DLD1 (cell line): Measurements from ENCODE around the gene PLIN1.

Experiments
- in situ Hi-C: cut with HindIII; loops from 2 replicates; pipeline ENCODE4 v1.10.0; 2017; ENCODE audit warnings: low sequenced_read_pairs

PLIN1 gene

DNA sequence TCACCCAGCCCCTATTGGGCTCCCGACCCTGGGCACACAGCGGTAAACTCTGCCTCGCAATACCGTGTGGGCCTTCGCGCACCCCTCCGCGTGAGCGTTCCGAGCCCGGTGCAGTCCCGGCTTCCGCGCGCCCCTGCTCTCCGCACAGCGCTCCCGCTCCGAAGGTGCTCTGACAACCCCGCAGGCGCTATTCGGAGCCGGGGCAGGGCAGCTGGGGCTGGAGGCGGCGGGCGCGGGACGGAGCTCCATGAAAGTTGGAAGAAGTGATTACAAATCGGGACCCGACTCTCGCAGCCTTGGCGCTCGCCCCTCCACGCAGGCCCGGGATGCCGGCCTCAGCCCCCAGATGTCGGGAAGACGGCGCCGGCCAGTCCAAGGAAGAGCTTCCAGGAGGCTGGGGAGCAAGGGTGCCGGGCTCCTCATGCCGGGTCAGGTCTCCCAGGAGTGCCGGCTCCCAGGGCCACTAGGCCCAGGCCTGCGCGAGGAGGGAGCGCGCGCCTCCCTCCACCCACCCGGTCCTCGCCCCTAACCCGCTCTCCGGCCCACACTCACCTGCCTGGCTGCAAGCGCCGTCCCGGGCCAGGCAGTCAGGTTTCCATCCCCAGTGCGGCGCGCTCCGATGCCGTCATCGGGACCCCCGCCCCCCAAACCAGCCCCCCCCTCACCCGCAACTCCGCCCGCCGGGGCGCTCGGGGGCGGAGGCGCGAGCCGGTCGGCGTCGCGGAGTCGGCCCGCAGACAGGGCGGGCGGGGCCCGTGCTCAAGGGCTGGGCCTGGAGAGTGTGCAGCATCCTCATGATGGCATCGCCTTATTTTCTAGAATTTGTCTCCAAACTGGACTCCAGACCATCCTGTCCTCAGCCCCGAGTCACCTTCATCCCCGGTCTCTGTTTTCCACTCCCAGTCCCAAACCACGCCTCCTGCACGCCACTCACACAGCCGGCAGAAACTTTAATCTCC is 24.0 kb downstream of the PLIN1 start, which contains the start of gene KIF7:
Gene KIF7 (minus strand): TSS at position 621 of the 959 bp plus-strand sequence. CDS start 2,537 bp downstream, outside the sequence.
- in situ Hi-C loops: no loop called here

DNA sequence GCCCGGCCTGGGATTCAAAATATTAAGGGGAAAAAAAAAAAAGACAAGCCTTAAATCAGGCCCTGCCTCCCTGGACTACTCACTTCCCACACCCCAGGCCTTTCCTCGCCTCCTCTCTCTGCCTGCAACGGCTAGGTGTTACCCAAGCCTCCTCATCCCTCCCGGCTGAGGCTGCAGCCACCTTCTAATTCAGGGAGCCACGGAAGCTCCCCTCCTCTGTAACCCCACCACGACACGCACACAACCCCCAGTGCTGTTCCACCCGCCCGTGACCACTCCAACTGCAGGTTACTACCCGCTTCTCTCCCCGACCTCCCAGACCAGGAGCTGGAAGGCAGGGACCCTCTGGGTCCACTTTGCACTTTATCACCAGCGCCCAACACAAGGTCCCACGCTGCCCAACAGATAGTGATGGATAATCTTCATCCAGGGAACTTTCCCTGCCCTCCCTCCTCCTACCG is 24.8 kb downstream of the PLIN1 start:
- in situ Hi-C loops: no loop called here

DNA sequence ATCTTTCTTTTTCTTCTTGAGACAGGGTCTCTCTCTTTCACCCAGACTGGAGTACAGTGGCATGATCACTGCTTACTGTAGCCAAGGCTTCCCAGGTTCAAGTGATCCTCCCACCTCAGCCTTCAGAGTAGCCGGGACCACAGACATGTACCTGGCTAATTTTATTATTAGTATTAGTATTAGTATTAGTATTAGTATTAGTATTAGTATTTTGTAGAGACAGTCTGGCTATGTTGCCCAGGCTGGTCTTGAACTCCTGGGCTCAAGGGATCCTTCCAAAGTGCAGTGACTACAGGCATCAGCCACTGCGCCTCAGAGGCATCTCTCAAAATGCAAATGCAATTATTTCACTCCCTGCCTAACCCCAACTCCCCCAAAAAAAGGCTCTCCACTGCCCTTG is 25.6 kb downstream of the PLIN1 start:
- in situ Hi-C loops: no loop called here

DNA sequence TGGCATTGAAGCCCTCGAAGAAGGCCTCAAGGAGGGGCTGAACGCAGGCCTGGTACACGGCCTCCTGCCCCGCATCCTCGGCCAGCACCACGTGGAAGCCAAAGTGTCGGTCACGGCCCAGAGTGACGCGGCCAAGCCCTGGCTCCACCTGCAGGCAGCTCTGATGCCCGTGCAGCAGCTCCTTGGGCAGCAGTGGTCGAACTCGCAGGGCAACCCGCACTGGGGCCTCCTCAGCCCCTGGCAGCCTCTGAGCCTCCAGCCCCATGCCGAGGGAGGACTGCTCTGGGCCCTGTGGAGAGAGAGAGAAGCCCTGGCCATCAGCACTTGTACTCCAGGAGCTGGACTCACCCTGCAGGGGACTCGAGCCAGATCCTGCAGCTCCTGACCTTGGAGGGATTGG is 26.5 kb downstream of the PLIN1 start:
- in situ Hi-C loops: no loop called here

DNA sequence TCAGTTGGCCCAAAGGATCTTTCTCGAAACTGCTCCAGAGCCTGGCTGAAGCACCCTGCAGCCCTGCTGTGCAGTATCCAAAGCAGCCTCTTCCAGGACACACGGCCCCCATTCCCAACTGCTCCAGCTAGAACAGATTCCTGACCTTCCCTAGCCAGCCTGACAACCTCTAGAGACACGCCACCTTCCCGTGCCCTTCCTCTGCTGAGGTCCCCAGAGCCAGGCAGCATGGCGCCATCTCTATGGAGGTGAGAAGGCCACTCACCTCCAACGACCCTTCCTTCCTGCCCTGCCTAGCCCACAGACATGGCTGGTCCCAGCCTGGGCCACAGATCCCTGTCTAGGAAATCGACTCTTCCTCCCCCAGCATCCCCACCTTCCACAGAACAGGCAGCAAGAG is 27.0 kb downstream of the PLIN1 start:
- in situ Hi-C loops: no loop called here

DNA sequence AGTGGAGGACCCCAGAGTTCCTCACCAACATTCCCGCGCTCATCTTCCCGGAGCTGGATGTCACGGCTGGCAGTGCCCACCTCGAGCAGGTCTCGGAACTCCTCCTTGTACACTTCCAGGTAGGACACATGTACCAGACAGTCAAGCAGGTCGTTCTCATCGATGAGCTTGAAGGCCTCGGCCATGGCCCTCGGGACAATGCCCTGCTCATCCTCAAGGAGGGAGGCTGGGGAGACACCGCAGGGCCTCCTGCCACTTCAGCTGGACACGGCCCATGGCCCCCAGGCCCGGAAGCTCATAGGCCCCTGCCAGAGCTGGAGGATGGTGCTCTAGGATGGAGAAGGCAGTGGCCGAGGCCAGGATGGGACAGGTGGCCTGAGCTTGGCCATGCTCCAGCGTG is 29.5 kb downstream of the PLIN1 start:
- in situ Hi-C loops: no loop called here

DNA sequence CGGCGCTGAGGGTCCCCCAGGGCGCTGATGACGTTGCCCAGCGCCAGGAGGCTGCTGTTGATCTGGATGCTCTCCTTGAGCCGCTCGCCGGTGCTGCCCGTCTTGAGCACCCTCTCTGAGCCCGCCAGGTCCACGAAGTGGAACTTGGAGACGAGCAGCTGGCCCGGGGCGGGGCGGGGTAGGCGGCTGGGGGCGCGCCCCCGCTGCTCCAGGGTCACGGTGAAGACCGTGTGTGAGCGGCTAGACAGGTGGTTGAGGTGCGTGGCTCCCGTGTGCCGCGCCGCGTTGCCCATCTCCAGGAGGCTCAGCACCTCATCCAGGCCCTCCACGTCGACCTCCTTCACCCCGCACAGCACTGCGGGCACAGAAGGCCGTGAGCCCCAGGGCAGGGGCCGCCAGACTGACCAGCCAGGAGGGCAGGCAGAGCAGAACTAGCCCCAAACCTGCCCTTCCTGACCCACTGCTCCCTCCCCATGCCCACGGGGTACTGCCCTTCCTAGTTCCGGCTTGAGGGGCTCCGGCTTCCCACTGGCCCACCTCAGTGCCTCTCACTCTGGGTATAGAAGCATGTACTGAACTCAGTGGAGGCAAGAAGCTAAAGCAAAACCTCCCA is 30.0 kb downstream of the PLIN1 start:
- in situ Hi-C loops: no loop called here

DNA sequence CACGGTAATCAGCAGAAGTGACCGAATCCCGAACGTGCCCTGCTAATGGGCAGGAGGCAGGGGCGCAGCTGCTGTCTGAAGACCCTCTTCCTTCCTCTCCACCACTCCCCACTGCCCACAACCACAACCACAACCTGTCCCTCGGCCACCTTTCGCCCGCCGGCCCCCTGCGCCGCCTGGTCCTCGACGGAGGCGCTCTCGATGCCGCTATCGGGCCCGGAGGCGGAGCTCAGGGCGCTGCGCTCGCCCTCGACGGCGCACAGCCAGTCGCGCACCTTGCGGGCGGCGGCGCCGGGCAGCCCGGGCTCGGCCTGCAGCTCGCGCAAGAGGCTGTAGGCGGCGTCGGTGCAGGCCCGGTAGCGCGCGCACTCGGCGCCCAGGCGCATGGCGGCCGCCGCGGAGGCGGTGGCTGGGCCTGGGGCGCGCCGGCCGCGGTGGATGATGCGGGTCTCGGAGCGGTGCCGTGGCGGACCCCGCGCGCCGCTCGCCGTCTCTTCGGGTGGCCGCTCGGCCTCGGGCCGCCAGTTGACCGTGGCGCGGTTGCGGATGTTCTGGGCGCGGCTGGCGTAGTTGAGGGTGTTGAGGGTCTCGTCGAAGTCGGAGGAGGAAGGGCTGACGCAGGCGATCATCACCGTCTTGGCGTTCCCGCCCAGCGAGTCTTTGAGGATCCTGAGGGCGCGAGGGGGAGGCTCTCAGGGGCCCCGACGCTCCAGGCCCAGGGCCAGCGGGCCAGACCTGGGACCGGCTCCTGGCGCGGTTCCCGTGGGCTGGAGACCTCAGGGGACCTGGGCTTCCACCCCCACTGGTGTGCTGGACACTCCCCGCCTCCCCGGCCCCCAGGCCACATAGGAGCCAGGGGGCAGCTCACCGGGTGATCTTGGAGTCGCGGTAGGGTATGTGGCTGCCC is 30.8 kb downstream of the PLIN1 start:
- in situ Hi-C loops: no loop called here

DNA sequence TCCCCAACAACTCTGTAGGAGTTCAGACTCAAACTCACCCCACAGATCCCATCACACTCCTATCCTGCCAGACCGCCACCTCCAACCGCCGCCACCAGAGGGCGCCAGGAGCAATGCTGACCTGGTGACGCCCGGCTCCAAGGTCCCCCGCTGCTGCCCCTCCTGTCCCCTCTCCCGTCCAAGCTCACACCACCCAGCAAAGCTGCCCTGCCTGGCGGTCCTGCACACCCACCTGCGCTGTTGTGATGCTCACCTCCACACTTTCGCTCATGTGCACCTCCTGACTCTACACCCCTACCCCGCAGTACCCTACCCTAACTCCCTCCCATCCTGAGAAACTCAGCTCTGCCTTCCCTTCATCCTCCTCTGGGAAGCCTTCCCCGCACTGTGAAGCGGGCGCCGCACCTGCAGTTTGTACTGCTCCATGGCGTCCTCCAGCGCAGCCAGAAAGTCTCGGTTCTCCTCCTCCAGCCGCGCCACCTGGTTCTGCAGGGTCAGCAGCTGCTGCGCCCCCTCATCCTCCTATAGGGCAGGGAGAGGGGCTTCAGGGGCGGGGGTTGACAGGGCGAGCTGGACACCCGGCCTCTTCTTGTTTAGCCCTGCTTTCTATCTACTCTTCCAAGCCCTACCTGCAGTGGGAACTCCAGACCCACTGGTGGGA is 31.8 kb downstream of the PLIN1 start:
- in situ Hi-C loops: no loop called here

DNA sequence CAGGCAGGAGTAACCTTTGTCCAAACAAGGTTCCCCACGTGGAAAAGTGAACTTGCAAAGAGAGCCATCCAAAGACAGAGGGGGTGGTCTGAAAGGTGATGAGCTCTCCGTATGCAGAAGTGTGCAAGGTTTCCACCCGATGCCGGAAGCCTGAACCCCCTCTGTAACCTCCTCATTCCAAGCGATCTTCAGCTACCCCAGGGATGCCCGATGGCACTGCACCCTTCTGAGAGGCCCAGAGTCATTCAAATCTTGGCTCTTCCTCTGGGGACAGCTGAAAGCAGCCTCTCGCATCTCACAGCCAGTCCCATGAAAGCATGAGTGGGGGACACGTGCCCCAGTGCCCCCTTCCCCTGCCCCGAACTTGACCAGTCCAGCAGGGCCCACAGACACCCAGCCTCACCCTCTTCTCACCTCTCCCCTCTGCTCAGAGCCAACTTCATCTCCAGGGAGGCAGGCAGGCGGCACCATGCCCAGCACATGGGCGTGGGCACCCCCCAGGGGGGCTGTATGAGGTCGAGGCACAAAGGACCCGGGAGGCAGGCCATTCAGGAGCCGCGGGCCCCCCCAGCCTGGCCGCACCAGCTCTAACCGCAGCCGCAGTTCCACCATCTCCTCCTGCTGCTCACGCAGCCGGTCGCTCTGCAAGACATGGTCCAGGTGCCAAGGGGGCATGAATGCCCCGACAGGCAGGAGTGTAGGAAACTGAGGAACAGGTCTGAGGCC is 32.6 kb downstream of the PLIN1 start:
- in situ Hi-C loops: no loop called here

DNA sequence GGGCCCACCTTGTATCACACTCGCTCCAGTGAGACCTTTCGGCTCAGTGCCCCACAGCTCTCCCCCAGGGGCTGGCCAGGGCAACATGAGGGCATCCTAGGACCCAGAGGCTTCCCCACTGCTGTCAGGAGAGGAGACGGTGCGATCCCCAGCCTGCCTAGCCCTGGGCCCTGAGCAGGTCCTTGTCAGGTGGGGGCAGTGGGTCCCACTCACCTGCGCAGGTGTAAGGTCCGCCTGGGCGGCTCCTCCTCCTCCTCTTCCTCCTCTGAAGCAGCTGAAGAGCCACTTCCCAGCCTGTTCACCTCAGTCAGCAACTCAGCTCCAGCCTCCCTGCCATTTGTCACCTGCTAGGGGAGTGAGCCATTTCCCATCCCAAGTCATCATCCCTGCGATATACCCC is 33.5 kb downstream of the PLIN1 start:
- in situ Hi-C loops: no loop called here

DNA sequence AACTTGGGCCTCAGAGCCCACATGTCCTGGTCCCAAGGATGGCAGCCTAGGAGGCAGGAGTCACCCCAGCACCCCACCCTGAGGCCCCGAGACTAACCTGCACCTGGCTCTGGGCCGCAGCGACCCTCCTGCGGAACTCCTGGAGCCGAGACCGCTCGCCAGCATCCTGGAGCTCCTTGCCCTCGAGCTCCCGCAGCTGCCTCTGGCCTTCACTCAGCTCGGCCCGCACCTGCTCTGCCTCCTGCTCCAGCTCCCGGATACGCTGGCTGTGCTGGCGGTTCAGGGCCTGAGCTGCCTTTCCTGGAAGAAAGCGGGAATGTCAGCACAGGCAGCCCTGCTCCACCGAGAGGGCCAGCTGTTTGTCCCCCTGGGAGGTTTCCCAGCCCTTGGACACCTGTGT is 37.1 kb downstream of the PLIN1 start:
- in situ Hi-C loops: no loop called here

DNA sequence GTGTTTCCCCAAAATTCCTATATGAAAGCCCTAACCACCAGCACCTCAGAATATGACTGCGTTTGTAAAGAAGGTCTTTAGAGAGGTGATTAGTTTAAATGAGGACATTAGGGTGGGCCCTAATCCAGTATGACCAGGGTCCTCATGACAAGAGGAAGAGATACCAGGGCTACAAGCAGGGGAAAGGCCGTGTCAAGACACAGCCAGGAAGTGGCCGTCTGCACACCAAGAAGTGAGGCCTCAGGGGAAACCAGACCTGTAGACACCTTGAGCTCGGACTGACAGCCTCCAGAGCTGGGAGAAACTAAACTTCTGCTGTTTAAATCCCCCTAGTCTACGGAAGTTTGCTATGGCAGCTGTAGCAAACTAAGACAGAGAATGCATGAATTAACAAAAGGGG is 38.1 kb downstream of the PLIN1 start:
- in situ Hi-C loops: no loop called here

DNA sequence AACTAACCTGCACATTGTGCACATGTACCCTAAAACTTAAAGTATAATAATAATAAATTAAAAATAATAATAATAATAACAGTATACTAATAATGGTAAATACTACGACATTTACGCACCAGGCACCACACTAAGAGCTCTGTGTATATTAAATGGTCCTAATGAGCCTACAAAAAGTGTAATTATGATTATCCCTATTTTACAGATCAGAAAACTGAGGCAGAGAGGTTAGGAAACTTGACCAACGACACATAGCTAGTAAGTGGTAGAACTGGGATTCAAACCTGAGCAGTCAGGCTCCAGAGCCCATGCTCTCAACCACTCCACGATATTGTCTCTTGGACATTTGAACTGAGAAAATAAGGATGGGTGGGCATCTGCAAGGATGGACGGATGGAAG is 38.9 kb downstream of the PLIN1 start:
- in situ Hi-C loops: no loop called here

DNA sequence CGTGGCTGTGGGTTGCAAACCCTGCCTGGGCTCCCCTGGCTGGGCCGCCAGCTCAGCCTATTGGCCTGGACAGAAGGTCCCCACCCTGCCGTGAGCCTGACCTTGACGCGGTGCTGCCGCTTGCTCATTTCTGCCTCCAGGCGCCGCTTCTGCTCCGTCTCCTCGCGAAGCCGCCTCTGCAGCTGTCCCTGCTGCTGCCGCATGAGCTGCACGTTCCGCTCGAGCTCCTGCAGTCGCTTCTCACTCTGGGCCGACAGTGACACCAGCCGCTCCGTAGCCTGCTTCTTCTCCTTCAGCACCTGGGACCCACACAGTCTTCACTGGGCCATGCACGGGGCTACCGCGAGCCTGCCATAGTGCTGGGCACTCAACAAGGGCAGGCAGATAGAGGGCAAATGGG is 45.6 kb downstream of the PLIN1 start:
- in situ Hi-C loops: no loop called here

DNA sequence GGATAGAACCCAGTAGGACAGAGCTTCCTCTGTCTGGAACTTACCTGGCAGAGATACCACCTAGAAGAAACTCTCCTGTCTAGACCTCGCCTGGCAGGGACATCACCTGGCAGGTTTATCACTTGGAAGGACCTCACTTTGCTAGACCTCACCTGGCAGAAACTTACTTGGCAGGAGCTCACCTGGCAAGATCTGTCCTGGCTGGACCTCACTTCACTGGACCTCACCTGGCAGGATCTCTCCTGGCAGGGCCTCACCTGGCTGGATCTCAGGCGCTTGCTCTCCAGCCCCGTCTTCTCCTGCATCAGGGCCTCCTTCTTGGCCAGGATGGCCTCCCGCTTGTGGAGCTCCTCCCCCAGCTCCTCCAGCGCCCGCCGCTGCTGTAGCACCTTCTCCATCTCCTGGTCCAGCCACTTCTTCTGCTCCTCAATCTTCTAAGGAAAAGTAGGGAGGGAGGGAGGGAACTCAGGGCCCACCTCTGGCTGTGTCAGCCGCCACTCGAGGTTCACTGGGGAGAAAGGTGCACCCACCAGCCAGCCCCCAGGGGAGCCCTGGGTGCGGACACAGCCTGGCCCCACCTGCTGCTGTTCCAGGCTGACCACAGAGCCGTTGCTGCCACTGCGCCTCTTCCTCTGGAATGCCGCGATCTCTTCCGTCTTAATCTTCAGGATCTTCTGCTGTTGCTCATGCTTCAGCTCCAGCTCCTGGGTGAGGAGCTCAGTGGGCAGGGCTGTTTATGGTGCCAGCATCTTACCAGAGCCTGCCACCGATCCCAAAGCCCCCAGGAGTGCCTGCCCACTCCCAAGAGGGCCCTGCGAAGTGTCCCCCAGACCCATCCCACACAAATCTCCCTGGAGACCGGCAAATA is 46.4 kb downstream of the PLIN1 start:
- in situ Hi-C loops: no loop called here

DNA sequence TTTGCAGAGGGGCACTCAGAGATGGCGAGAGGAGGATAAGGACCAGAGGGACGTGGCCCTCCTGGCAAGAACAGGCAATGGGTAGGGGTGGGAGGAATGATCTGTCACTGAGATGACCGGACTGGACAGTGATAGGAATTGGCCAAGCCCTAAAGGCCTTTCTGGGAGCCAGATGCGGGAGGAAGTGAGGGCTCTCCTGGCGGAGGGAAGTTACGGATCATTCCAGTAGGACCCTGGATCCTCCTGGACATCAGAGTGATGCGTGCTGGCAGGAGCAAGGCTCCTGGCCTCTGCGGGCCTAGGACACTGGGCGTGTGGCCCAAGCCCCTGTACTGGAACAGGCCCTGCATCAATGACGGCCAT is 47.3 kb downstream of the PLIN1 start:
- in situ Hi-C loops: no loop called here

DNA sequence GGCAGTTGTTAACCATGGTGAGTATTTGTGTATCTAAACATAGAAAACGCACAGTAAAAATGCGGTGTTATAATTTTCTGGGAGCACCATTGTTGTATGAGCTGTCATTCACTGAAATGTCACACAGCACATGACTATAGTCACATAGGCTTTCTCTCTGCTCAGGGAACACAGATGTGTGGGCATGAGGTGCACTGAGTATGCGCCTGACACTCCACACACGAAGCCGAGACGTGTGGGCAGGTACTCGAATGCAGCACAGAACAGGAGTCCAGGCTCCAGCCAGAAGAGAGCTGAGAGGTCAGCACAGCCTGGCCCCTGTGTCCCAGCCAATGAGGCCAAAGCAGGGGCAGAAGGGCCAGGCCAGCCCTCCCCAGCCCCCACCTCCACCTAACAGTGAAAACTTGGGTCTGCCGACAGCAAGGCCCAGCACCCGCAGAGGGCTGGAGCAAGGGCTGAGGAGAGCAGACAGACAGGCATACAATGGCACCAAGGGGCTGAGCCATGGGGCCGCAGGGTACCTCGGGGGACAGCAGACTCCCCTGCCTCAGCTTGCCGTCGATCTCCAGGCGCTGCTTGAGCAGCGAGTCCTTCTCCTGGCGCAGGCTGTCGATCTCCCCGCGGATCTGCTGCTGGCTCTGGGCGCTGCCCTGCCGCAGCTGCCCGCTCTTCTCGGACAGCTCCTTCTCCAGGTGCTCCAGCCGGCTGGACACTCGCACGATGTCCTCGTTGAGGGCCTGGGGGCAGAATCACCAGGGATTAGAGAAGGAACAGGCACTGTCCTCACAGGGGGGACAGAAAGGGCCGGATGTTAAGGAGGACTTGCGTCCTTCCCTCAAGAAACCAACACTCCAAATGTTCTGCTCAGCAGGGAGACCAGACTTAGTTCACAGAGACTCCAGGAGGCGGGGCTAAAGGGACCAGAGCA is 47.9 kb downstream of the PLIN1 start:
- in situ Hi-C loops: no loop called here
